ENCODE data around the gene RASA4B.
"Not testable (repeated sequence)": the region's sequence is repeated elsewhere in the genome, so short reads cannot be mapped to it uniquely, and the experiment has no call there.

DNA sequence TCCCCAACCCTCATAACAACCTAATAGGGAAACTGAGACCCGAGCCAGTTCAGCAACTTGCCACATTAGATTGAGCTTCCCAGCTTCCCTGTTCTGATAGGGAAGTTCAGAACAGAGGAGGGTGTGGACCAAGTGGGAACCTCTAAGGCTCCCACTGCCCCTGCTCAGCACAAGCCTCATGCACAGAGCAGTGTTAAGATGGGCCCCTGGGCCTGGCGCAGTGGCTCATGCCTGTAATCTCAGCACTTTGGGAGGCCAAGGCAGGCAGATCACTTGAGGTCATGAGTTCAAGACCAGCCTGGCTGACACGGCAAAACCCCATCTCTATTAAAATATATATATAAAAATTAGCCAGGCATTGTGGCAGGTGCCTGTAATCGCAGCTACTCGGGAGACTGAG is 20.3 kb downstream of the RASA4B start:
- TF ChIP-seq, protein P1, sequence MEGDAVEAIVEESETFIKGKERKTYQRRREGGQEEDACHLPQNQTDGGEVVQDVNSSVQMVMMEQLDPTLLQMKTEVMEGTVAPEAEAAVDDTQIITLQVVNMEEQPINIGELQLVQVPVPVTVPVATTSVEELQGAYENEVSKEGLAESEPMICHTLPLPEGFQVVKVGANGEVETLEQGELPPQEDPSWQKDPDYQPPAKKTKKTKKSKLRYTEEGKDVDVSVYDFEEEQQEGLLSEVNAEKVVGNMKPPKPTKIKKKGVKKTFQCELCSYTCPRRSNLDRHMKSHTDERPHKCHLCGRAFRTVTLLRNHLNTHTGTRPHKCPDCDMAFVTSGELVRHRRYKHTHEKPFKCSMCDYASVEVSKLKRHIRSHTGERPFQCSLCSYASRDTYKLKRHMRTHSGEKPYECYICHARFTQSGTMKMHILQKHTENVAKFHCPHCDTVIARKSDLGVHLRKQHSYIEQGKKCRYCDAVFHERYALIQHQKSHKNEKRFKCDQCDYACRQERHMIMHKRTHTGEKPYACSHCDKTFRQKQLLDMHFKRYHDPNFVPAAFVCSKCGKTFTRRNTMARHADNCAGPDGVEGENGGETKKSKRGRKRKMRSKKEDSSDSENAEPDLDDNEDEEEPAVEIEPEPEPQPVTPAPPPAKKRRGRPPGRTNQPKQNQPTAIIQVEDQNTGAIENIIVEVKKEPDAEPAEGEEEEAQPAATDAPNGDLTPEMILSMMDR (IDR thresholded peaks at IDR 0.05) = not testable (repeated sequence)
- not testable (repeated sequence) for TF ChIP-seq POLR2AphosphoS5, POLR2A (IDR thresholded peaks at IDR 0.05)
